ENCODE data around the gene GGA1.
"Not testable (repeated sequence)": the region's sequence is repeated elsewhere in the genome, so short reads cannot be mapped to it uniquely, and the experiment has no call there.

DNA sequence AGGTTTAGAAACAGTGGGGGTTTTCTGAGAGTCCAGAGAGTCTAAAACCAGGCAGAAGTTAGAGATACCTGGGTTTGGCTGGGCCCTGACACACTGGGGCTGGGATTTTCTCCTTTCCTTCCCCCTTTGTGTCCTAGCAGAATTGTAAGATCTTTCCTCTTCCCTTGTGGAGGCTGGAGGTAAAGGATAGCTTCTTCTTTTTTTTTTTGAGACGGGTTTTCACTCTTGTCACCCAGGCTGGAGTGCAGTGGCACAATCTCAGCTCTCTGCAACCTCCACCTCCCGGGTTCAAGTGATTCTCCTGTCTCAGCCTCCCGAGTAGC is 1.5 kb downstream of the GGA1 start:
- TF ChIP-seq, protein P1, sequence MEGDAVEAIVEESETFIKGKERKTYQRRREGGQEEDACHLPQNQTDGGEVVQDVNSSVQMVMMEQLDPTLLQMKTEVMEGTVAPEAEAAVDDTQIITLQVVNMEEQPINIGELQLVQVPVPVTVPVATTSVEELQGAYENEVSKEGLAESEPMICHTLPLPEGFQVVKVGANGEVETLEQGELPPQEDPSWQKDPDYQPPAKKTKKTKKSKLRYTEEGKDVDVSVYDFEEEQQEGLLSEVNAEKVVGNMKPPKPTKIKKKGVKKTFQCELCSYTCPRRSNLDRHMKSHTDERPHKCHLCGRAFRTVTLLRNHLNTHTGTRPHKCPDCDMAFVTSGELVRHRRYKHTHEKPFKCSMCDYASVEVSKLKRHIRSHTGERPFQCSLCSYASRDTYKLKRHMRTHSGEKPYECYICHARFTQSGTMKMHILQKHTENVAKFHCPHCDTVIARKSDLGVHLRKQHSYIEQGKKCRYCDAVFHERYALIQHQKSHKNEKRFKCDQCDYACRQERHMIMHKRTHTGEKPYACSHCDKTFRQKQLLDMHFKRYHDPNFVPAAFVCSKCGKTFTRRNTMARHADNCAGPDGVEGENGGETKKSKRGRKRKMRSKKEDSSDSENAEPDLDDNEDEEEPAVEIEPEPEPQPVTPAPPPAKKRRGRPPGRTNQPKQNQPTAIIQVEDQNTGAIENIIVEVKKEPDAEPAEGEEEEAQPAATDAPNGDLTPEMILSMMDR (IDR thresholded peaks at IDR 0.05): not testable (repeated sequence)
- TF ChIP-seq POLR2A (IDR thresholded peaks at IDR 0.05): not testable (repeated sequence)

Data from gastroesophageal sphincter (tissue), 3 donors.